Vagina (tissue), 2 donors: ENCODE measurements around the gene GNE.

Source experiments
- POLR2A ChIP-seq, 2 donors: fragments of 450-650 bp; IDR thresholded peaks; one replicate each; pipeline ENCODE4 v1.6.1; 2017; ENCODE audit warnings: antibody characterized with exemption in 2 of 2, mild to moderate bottlenecking in 2 of 2, moderate library complexity in 2 of 2
- POLR2AphosphoS5 ChIP-seq, 2 donors: sonication (generic); formaldehyde crosslinking; IDR thresholded peaks; one replicate each; pipeline ENCODE4 v1.9.0; 2017; ENCODE audit warnings: antibody characterized with exemption in 2 of 2, mild to moderate bottlenecking in 2 of 2, low read depth in 1 of 2; ENCODE audit not compliant: insufficient read depth in 1 of 2
- TF ChIP-seq, protein P1 (sequence below), 3 experiments: fragments of 450-650 bp in 2 of 3; fragments of 200-600 bp in 1 of 3; sonication (generic) in 1 of 3; IDR thresholded peaks; one replicate each; pipeline ENCODE4 v1.5.1; 2017 to 2019; ENCODE audit warnings: antibody characterized with exemption in 3 of 3, mild to moderate bottlenecking in 2 of 3, moderate library complexity in 2 of 3

DNA sequence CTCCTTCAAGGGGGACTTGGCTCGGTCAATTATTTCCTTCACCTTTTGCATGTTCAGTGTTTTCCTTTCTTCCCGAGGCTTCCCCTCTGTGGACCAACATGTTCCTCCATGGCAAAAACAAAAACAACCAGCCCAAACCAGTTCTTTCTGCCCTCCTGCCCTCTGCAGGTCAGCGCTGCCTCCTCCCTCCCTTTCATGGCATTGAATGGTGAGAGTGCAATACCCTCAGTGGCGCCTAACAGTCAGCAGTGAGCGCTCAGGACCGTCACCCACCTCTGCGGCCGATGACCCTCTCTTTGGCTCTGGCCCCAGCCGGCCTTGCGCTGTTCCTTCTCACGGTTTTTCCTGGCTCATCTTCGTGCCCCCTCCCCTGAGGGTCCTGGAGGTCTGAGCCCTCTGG lies 34.4 kb upstream of the GNE start:
- TF ChIP-seq, protein P1, sequence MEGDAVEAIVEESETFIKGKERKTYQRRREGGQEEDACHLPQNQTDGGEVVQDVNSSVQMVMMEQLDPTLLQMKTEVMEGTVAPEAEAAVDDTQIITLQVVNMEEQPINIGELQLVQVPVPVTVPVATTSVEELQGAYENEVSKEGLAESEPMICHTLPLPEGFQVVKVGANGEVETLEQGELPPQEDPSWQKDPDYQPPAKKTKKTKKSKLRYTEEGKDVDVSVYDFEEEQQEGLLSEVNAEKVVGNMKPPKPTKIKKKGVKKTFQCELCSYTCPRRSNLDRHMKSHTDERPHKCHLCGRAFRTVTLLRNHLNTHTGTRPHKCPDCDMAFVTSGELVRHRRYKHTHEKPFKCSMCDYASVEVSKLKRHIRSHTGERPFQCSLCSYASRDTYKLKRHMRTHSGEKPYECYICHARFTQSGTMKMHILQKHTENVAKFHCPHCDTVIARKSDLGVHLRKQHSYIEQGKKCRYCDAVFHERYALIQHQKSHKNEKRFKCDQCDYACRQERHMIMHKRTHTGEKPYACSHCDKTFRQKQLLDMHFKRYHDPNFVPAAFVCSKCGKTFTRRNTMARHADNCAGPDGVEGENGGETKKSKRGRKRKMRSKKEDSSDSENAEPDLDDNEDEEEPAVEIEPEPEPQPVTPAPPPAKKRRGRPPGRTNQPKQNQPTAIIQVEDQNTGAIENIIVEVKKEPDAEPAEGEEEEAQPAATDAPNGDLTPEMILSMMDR (IDR thresholded peaks at IDR 0.05) = no peak
- TF ChIP-seq POLR2A (IDR thresholded peaks at IDR 0.05) (no peak), POLR2AphosphoS5 (IDR thresholded peaks at IDR 0.05; ENCODE audit: insufficient read depth in 1 of 2, low read depth in 1 of 2) (no peak)
